ENCODE data around the gene PSMD1.
"Not testable (repeated sequence)": the region's sequence is repeated elsewhere in the genome, so short reads cannot be mapped to it uniquely, and the experiment has no call there.

Gene PSMD1

DNA sequence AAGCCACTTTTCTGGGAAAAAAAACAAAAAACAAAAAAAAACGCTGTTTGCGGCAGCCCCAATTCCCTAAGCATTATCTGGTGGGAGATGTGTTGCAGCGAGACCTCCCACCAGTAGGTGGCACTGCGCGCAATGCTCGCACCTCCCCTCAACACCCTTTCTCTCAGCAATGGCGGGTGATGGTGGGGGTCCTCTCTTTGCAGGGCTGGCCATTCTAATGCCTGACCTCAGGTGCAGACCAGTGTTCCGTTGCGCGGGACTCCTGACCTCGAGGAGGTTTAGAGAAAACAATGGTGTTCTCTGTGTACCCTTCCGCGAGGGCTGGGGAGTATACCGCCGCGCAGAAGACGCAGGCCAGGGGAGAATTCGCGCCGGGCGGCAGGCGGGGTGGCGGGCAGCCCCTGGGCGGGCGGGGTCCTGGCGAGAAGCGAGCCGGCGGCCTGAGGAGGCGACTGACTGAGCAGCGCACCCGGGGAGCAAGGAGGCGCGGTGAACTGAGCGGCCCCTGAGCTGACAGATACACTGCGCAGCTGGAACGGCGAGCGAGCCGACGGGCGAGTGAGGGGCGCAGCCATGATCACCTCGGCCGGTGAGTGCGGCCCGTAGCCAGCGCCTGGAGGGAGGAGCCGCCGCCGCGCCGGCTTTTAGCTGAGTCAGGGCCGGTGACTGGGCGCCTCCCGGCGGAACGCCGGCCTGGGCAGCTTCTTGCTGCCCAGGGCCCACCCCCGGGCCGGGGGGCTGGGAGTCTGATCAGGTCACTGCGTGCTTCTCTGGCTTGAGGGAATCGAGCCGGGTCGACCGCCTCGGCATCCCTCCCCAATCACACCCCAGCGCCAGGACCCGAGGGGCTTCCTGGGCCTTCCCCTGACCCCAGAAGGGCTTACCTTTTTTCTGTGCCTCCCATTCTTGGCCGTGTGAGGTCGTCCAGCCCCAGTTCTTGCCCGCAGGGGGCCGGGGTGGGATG is at the start of gene PSMD1:
Gene PSMD1 (plus strand): TSS at position 415 of the 964 bp plus-strand sequence. CDS start 159 bp downstream, at position 574.
- peak; percentile 98 for DNase-seq

DNA sequence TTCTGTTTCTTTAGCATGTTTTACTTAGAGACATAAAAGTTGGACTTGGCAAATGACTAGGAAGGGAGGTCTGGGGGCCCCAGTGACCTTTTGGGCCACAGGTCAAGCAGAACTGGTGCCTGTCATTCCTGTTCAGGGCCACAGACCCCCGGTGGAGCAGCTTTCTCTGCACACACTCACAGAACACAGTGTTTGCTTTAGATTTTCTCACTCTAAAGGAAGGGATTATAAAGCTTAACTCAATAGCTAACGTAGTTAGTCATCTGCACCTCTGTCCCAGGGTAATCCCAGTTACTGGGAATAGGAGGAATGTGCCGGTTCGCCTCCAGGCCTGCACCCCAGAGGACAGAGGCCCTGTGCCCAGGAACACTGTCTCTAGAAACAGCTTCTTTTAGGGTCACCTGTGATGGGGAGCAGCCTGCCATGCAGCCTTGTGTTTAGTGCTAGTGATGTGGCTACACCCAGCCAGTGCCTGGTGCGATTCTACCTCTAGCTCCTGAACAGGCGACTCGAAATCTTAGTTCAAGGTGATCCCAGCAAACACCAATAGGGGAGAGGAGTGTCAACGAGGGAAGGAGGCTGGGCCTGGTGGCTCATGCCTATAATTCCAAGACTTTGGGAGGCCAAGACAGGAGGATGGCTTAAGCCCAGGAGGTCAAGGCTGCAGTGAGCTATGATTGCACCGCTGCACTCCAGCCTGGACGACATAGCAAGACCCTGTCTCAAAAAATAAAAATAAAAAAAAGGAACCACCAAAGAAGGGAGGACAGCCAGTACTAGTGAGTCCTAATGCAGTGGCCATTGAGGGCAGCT is 49.2 kb upstream of the PSMD1 start:
- no peak for DNase-seq

DNA sequence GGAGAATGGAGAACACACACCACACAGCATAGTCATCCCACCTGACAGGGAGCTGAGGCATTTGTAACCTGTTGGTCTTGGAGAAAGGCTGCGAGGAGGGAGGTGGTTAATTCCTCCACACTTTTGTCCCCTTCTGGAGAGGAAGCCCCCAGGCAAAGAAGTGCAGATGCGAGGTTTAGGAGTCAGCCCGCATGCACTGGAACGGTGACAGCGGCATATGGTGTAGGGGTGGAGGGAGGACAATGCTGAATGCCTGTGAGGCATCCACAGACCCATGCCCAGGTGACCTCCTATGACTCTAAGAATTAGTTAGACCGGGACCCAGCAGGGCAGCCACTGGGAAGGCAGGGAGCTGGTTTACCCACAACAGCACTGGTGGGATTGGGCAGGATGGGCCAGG is 48.5 kb upstream of the PSMD1 start:
- DNase-seq, result no peak

DNA sequence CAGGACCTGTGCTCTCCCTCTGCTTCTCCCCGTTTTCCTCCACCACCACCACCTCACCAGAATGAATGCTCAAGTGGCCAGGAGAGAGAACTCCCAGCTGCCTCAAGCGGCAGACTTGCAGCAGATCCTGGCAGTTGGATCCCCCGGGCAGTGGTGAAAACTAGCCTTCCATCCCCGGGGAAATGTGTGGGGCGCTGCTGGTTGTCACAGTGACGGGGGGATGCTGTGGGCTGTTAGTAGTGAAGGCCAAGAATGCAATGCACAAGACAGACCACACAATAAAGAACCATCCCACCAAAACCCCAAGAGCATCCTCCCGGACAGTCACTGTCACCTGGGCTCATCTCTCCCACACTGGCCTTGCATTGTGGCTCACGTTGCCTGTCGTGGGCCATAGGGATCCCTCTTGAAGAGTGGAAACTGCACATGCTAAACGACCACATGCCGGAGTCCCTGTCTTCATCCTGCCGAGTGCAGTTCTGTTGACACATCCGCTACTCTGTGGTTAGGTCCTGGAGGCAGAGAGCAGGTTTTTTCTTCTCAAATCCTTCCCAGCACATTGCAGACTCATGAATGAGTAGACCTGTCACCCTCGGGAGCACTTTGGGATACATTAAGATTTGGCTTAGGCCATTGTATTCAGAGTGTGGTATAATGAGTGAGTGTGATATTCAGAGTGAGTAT is 47.3 kb upstream of the PSMD1 start:
- DNase-seq, result no peak

DNA sequence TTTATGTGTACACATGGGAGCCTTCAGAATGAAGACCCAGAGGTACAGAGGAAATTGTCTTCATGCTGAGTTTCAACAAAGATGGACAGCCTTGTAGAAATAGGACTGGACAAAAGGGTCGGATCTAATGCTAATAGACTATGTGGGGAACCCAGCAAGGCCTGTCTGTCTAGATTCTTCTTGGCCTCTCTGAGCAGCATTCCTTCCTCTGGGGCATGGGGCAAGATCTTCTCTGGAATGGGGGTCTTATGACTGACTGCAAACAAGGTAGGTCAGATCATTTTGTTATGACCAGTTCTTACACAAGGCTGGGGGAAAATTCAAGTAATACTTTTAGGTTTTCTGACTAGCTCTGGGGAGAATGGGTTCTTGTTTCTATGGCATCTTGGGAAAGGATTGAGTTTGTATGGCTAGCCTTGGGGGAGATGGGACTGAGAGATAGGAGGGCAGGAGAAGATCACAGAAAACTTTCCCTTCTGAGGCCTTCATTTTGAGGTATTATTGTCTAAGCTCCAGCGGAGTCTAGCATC is 46.4 kb upstream of the PSMD1 start:
- DNase-seq, result no peak

GRCh38 chr2:231011526-231011925 is 45.1 kb upstream of the PSMD1 start:
- no peak for DNase-seq

- DNase-seq, result no peak
These were observed 44.2 kb upstream of the PSMD1 start for GRCh38 chr2:231012463-231012862.

GRCh38 chr2:231013820-231014219 is 42.8 kb upstream of the PSMD1 start:
- DNase-seq, result no peak

DNA sequence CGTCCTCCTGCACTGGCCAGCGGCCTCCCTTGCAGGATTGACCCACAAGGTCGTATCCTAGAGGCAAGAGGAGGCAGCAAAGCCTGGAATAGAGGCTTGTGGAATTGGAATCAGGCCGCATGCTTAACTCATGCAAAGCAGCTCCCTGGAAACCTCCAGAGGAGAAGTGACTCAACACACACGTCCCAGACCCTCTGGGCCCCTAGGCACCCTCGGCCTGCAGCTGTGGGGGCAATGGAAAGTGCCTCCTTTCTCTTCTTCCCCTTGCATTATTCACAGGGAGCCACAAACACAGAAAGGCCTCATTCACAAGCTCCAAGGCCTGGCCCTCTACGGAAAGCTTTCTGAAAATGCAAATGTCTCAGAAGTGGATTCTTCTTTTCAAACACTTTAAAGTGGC is 41.2 kb upstream of the PSMD1 start:
- DNase-seq, result no peak

DNA sequence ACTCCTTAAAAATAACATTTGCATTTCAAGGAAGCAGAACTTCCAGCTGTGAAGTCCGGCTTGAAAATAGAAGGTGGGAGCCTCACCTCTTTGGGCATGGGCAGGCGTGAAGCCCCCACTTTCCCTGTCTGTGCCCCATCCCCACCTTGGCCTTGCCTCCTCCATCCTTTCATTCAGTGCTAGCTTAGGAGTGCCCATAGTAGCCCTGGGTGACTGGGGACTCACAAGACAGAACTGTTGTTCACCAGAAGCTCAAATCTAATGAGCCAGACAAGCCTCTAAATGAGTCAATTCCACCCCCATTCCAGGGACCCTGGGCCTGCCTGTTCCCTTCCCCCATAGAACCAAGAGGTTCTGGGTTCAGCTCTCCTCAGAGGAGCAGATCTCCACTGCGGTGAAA is 40.7 kb upstream of the PSMD1 start:
- no peak for DNase-seq

DNA sequence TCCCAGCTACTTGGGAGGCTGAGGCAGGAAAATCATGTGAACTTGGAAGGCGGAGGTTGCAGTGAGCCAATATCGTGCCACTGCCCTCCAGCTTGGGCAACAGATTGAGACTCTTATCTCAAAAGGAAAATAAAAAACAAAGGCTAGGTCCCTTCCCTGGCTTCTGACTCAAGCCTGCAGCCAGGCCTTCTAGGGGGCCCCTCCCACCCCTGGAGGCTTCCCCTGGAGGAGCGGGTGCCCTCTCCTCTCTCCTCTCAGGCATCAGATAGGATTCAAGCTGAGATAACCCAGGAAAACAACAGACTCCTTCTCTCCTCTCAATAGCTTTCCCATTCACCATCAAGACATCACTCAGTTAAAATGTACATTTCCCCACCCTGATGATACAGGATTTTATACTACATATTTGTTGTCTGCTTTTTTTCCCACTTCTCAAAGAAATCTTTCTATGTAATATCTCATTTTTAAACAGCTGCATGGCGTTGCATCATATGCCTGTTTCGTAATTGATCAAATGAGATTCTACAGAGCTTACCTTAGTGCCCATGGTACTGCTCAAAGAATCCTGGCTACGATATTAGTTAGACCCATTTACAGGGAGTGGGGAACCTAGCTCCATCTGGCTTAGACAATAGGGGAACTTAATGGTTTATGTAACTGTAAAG is 40.0 kb upstream of the PSMD1 start:
- no peak for DNase-seq

DNA sequence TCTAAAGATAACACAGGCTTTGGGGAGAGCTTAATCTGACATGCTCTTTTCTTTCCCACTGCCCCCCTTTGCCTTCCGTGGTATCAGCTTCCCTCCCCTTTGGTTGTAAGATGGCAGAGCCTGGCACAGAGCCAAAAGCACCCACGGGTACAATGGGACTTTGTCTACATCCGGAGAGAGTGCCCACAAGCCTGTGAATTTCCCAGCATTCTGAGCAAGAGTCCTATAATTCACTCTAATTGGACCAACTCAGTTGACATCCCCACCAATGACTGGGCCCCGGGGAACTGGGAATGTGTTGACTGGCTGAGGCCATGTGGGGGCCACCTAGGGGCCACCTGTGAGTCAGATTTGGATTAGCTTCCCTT is 39.5 kb upstream of the PSMD1 start:
- no peak for DNase-seq

- no peak for DNase-seq
These were observed 38.5 kb upstream of the PSMD1 start for GRCh38 chr2:231018184-231018583.

DNA sequence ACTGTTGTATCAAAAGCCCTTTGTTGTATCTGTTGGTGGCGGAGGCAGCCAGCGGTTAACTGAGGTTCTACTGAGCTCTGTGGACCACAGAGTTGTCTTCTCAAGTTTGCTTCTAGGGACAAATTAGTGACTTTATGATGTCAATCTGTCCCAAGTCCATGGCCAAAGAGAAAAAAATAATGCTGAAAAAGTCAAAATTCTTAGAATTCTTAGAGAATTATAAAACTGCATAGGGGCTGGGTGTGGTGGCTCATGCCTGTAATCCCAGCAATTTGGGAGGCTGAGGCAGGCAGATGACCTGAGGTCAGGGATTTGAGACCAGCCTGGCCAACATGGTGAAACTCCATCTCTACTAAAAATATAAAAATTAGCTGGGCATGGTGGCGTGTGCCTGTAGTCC is 31.6 kb upstream of the PSMD1 start:
- DNase-seq, result not testable (repeated sequence)

- no peak for DNase-seq
These were observed 27.8 kb upstream of the PSMD1 start for GRCh38 chr2:231028889-231029288.

DNA sequence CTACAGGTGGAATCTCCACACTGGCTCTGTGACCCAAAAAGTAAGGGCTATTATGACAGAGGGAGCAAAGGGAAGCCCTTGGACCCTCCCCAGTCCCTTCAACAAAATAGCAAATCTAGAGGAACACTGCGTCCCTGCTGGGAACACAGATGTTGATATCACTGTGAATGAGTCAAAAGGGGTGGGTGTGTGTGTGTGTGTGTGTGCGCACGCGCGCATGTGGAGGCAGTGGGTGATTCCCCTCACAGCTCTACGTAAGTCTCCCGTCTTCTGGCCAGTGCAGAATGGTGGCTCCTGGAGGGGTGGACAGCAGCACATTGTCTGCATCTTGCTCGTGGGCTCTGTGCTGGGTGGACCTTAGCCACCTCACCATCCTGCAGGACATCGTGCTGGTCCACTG is 27.1 kb upstream of the PSMD1 start:
- DNase-seq, result no peak

DNA sequence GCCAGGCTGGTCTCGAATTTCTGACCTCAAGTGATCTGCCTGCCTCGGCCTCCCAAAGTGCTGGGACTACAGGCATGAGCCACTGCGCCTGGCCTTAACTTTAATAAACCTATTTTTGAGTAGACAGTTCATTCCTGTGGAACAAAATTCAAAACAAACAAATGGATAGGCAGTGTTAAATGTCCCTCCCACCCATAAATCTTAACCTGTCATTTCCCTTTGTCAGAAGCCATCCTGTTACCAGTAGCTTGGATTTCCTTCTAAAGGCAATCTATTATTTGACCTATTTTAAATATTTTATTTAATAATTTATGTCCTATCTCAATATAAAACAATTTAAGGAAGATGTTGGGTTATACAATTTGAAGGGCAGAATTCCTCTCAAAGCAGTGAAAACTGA is 25.9 kb upstream of the PSMD1 start:
- DNase-seq, result no peak

- DNase-seq, result no peak
These were observed 24.0 kb upstream of the PSMD1 start for GRCh38 chr2:231032575-231033140.

GRCh38 chr2:231033147-231034132 is 23.2 kb upstream of the PSMD1 start:
- DNase-seq, result no peak

DNA sequence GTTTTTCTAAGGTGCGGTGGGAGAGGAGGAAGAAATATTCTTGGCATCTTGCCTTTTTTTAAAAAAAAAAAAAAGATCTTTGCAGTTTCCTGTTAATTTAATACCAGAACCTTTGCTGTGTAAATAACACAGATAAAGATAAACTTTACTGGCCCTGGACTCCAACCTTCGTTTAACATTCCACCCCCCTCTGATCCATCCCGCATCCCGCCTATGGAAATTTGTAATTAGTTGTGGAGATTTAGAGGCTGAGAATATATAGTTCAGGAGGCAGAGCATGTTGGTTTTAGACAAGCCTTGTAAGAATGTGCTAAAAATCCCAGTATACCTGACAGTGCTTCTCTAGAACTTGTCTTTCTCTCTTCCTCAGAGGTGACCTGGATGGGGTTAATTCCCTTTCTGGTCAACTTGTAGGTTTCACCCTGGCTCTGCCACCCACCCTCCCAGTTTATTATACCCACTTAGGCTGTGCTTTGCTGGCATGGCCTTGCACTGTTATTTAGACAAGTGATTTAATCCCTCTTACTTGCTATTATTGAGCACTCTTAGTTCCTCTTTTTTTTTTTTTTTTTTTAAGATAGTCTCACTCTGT is 22.3 kb upstream of the PSMD1 start:
- no peak for DNase-seq

GRCh38 chr2:231036131-231036530 is 20.5 kb upstream of the PSMD1 start:
- DNase-seq, result no peak

Data from NCI-H510A treated with DMSO at 0.1 percent for 48 hours (cell line).